Testis (tissue), 2 donors: ENCODE measurements around the gene SH3GL1.

Experiments used
- POLR2A ChIP-seq: fragments of 450-650 bp; IDR thresholded peaks from one replicate; pipeline ENCODE4 v1.6.1; 2017; ENCODE audit warnings: antibody characterized with exemption, mild to moderate bottlenecking, moderate library complexity
- TF ChIP-seq, protein P1 (sequence below), 3 experiments: fragments of 450-650 bp in 2 of 3; fragments of 200-600 bp in 1 of 3; sonication (generic) in 1 of 3; IDR thresholded peaks; one replicate each; pipeline ENCODE4 v1.5.1; 2016 to 2019; ENCODE audit warnings: antibody characterized with exemption in 3 of 3, mild to moderate bottlenecking in 2 of 3, moderate library complexity in 1 of 3

DNA sequence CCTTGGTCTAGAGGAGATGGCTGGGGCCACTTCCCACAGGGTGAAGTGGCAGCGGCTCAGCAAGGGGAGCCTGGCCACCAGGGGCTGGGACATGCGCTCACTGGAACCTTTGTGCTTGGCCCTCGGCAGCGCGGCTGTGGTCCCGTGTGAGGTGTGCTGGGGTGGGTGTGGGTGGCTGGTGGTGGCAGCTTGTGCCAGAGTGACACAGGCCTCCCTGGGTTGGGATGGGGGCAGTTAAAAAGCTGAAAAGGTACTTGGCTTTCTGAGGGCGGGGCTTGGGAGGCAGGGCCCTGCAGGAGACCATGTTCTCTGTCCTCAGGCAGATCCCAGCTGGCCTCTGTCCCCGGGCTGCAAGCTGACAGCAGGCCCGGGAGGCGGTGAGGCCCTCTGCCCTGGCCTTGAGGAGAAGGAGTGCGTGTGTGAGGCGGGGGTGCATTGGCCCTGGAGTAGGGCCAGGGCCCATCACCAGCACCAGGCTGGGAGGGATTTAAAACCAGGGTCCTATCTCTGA is 39.7 kb downstream of the SH3GL1 start:
- TF ChIP-seq, protein P1, sequence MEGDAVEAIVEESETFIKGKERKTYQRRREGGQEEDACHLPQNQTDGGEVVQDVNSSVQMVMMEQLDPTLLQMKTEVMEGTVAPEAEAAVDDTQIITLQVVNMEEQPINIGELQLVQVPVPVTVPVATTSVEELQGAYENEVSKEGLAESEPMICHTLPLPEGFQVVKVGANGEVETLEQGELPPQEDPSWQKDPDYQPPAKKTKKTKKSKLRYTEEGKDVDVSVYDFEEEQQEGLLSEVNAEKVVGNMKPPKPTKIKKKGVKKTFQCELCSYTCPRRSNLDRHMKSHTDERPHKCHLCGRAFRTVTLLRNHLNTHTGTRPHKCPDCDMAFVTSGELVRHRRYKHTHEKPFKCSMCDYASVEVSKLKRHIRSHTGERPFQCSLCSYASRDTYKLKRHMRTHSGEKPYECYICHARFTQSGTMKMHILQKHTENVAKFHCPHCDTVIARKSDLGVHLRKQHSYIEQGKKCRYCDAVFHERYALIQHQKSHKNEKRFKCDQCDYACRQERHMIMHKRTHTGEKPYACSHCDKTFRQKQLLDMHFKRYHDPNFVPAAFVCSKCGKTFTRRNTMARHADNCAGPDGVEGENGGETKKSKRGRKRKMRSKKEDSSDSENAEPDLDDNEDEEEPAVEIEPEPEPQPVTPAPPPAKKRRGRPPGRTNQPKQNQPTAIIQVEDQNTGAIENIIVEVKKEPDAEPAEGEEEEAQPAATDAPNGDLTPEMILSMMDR (IDR thresholded peaks at IDR 0.05), result no peak
- TF ChIP-seq POLR2A, result no peak
